ENCODE data around the gene PTX3.

PTX3 gene

GRCh38 chr3:157471064-157471463 lies 34.4 kb downstream of the PTX3 start:
- DNase-seq (ENCODE audit: low read depth in 1 of 2, low spot score in 1 of 2) = no peak

GRCh38 chr3:157472648-157473047 lies 36.0 kb downstream of the PTX3 start:
- no peak for DNase-seq (ENCODE audit: low read depth in 1 of 2, low spot score in 1 of 2)

GRCh38 chr3:157475921-157476414 lies 39.3 kb downstream of the PTX3 start:
- no peak for DNase-seq (ENCODE audit: low read depth in 1 of 2, low spot score in 1 of 2)

GRCh38 chr3:157477441-157477840 lies 40.8 kb downstream of the PTX3 start:
- DNase-seq (ENCODE audit: low read depth in 1 of 2, low spot score in 1 of 2) = no peak

GRCh38 chr3:157479464-157480243 lies 43.0 kb downstream of the PTX3 start:
- DNase-seq (ENCODE audit: low read depth in 1 of 2, low spot score in 1 of 2) = no peak

- no peak for DNase-seq (ENCODE audit: low read depth in 1 of 2, low spot score in 1 of 2)
These were observed 50.7 kb downstream of the PTX3 start for GRCh38 chr3:157487339-157487738.

- no peak for DNase-seq (ENCODE audit: low read depth in 1 of 2, low spot score in 1 of 2)
These were observed 51.5 kb downstream of the PTX3 start for GRCh38 chr3:157488144-157488543.

GRCh38 chr3:157491136-157491535 lies 54.5 kb downstream of the PTX3 start:
- DNase-seq (ENCODE audit: low read depth in 1 of 2, low spot score in 1 of 2) = no peak
